GM21447 (cell line): ENCODE data around the gene LUC7L.
"Not testable (repeated sequence)": the region's sequence is repeated elsewhere in the genome, so short reads cannot be mapped to it uniquely, and the experiment has no call there.

Experiments used
- ATAC-seq: cut with Tn5 transposase; IDR thresholded peaks from one replicate; pipeline ENCODE4 v1.9.1; 2021; ENCODE audit not compliant: unreplicated experiment

Gene LUC7L

DNA sequence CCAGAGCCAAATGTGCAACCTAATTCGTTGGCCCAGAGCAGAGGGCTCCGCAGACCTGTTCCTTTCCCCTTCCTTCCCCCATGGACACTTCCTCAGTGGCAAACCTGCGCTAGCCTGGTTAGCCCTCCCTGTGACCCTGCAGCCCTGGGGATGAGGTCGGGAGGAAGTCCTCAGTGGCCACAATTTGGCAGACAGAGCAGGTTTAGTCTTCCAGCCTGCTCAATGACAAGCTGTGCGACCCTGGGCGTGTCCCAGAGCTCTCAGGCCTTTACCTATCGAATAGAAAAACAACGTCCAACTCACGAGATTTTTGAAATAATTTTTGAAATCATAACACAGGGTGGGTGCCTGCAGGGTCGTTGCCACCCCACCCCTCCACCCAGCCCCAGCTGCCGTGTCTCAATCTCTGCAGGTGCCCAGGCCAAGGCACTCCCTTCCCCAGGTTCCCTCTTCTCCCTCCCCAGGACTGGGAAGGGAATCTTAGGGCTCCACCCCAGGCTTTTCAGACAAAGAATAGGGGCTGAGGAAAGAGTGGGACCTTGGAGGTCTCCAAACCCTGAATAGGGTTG lies 62.0 kb downstream of the LUC7L start:
- ATAC-seq = no peak

GRCh38 chr16:166375-167121 lies 62.7 kb downstream of the LUC7L start:
- ATAC-seq = no peak

- no peak for ATAC-seq
Measured at GRCh38 chr16:165539-166374, 63.5 kb downstream of the LUC7L start, which contains the start of gene HBM. Gene HBM (plus strand): TSS chr16:165978. CDS start chr16:165998, 20 bp downstream.

DNA sequence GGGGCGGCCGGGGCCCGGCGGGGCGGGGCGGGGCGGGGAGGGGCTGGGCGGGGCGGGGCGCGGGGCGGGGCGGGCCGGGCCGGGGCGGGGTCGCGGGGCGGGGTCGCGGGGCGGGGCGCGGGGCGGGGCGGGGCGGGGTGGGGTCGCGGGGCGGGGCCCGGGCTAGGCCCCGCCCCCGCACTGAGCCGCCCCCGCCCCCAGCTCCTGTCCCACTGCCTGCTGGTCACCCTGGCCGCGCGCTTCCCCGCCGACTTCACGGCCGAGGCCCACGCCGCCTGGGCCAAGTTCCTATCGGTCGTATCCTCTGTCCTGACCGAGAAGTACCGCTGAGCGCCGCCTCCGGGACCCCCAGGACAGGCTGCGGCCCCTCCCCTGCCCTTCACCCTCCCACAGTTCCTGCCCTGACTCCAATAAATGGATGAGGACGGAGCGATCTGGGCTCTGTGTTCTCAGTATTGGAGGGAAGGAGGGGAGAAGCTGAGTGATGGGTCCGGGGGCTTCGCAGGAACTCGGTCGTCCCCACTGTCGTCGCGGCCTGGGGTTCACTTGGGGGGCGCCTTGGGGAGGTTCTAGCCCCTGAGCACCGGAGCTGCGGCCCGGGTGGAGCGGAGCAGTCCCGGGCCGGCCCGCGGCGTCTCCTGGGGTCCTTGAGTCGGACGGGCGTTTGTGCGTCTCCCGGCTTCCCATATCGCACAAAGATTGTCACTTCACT lies 64.3 kb downstream of the LUC7L start:
- no peak for ATAC-seq

GRCh38 chr16:164134-164823 lies 65.0 kb downstream of the LUC7L start:
- ATAC-seq = not testable (repeated sequence)

DNA sequence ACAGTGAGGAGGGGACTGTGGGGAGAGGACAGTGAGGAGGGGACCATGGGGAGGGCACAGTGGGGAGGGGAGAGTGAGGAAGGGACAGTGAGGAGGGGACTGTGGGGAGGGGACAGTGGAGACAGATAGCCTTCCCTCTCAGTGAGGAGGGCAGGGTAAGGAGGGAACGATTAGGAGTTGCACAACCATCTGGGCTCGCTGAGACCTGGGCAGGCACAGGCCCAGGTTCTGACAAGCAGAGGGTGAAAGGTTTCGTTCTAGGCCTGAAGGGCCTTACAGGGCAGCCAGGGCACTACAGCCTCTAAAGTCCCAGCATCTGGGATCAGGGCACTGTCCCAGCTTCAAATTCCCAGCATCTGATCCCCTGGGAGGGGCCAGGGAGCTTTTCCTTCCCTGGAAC lies 65.6 kb downstream of the LUC7L start:
- not testable (repeated sequence) for ATAC-seq

GRCh38 chr16:163139-163538 lies 66.1 kb downstream of the LUC7L start:
- ATAC-seq = not testable (repeated sequence)

DNA sequence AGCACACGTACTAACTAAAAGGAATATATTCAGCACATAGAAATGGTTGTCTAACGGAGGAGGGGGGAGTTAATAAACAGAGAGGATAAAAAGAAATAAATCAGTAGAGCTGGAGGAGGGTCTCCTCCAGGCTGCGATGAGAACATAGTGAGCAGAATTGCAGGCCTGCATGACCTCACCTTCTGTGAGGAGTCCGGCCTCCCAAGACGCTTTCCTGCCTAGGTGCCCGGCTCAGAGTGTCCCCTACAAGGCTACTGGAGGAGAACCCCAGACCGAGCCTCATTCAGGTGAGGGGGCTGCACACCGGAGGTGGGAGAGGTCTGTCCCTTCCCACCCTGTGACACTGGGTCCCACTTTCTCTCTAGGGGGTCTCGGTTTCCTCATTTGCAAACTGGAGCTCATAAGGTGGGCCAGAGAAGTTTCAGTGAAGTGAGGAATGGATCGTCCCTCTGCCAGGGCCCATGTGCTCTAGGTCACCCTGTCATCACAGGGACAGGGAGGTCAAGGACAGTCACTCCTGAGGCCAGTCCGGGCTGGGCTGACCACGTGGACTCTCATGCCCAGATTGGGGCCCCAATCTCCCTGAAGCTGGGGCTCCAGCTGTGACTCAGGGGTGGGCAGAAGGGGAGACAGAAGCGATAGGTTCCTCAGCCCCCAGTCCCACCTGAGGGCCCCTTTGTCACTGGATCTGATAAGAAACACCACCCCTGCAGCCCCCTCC lies 66.8 kb downstream of the LUC7L start:
- ATAC-seq = no peak

- ATAC-seq = no peak
Measured at GRCh38 chr16:160691-161190, 68.5 kb downstream of the LUC7L start.

DNA sequence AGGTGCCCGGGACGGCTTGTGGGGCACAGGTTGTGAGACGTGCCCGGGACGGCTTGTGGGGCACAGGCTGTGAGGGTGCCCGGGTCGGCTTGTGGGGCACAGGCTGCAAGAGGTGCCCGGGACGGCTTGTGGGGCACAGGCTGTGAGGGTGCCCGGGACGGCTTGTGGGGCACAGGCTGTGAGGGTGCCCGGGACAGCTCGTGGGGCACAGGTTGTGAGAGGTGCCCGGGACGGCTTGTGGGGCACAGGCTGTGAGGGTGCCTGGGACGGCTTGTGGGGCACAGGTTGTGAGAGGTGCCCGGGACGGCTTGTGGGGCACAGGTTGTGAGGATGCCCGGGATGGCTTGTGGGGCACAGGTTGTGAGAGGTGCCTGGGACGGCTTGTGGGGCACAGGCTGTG lies 69.0 kb downstream of the LUC7L start:
- not testable (repeated sequence) for ATAC-seq

DNA sequence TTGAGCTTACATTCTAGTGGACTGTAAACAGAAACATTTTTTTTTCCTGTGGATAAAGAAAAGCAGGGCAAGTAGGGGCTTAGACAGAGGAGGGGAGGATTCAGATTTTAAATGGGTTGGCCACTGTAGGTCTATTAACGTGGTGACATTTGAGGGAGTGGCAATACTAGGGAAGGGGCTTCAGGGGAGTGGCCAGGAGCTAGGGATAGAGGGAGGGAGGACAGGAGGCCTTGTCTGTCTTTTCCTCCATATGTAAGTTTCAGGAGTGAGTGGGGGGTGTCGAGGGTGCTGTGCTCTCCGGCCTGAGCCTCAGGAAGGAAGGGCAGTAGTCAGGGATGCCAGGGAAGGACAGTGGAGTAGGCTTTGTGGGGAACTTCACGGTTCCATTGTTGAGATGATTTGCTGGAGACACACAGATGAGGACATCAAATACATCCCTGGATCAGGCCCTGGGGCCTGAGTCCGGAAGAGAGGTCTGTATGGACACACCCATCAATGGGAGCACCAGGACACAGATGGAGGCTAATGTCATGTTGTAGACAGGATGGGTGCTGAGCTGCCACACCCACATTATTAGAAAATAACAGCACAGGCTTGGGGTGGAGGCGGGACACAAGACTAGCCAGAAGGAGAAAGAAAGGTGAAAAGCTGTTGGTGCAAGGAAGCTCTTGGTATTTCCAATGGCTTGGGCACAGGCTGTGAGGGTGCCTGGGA lies 70.0 kb downstream of the LUC7L start:
- ATAC-seq = no peak

DNA sequence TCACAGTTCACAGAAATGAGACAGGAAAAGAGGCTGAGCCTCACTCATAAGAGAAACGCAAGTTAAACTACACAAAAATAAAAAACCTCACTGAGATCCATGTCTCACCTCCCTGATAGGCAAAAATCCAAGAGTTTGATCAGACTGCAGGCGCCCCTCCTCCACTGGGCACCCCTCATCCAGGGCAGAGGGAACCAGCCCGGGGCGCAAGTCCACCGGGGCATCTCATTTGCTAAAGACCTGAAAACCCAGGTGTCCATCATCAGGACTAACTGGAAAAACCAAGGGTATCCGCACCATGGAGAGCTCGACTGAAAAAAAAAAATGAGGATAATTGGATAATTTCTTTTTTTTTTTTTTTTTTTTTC lies 74.2 kb downstream of the LUC7L start:
- ATAC-seq = no peak

DNA sequence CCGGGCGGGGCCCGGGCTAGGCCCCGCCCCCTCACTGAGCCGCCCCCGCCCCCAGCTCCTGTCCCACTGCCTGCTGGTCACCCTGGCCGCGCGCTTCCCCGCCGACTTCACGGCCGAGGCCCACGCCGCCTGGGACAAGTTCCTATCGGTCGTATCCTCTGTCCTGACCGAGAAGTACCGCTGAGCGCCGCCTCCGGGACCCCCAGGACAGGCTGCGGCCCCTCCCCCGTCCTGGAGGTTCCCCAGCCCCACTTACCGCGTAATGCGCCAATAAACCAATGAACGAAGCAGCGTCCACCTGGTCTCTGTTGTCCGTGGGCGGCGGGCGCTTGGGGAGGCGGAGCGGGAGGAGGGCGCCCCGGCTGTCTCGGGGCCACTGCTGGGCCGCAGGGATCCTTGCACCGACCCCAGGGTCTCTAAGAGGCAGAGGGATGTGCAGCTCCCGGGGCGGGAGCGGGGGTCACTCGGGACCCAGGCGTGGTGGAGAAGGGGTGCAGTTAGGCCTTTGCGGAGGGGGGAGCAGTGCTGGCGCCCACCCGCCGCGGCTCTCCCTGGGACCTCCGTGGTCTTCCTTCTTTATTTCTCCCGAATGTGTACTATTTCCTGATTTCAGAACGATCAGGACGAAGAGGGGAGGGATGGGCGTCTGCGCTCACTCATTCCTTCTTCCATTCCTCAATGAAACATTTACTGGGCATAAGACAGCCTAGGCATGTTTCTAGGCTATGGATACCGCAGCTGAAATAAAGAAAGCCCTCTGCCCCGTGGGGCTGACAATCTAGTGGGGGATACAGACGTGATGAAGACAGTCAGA lies 74.8 kb downstream of the LUC7L start:
- ATAC-seq = no peak

DNA sequence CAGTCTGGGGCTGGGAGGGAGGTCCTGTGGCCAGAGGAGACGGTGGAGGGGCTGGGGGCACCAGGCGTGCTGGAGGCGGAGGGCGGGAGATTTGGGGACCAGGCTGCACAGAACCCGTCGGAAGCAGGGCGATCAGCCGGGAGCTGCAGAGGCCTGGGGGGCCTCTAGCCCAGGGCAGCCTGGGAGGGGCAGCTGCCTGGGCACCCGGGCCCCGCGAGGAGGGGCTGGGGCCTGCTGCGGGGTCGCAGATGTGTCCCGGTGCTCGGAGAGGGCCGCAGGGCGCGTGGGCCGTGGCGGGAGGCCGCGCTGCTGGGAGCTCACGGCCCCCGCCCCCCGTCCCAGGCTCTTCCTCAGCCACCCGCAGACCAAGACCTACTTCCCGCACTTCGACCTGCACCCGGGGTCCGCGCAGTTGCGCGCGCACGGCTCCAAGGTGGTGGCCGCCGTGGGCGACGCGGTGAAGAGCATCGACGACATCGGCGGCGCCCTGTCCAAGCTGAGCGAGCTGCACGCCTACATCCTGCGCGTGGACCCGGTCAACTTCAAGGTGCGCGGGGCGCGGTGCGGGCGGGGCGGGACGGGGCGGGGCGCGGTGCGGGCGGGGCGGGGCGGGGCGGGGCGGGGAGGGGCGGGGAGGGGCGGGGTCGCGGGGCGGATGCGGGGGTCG lies 75.6 kb downstream of the LUC7L start:
- not testable (repeated sequence) for ATAC-seq

DNA sequence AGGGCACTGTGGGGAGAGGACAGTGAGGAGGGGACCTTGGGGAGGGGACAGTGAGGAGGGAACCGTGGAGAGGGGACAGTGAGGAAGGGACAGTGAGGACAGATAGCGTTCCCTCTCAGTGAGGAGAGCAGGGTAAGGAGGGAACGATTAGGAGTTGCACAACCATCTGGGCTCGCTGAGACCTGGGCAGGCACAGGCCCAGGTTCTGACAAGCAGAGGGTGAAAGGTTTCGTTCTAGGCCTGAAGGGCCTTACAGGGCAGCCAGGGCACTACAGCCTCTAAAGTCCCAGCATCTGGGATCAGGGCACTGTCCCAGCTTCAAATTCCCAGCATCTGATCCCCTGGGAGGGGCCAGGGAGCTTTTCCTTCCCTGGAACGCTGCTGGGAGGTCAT lies 76.1 kb downstream of the LUC7L start:
- ATAC-seq = not testable (repeated sequence)

DNA sequence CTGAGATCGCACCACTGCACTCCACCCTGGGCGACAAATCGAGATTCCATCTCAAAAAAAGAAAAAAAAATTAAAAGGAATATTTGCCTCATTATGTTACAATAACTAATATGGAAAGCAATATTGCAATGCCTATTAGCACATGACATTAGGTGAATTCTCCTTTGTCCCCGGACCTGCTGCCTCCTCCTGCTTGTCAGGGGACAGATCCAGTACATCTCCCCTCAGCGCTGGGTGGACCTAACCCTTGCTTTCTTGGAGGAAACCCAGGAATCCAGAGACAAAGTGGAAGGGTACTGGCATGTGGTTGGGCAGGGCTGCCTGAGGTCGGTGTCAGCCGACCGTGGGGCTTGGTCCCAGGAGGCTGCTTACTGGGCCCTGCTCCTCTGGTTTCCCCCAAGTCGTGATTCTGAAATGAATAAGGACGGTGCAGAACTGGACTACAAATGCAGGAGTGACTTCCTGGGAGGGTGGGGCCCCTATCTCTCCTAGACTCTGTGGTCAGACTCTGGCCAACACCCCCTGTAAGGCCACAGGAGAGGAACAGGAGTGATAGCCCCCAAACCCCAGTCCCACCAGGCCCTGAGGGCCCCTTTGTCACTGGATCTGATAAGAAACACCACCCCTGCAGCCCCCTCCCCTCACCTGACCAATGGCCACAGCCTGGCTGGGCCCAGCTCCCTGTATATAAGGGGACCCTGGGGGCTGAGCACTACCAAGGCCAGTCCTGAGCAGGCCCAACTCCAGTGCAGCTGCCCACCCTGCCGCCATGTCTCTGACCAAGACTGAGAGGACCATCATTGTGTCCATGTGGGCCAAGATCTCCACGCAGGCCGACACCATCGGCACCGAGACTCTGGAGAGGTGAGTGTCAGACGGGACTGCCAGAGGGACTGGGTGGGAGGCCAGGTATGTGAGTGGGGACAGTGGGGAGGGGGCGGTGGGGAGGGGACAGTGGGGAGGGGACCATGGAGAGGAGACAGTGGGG lies 76.8 kb downstream of the LUC7L start, which contains the start of gene HBZ:
HBZ (plus strand) TSS at position 504 of the 988 bp plus-strand sequence; CDS start at position 770, 266 bp downstream.
- no peak for ATAC-seq
